Measurements from ENCODE around the gene GPR156. TPM values are rescaled to one million over a fixed set of nuclear protein-coding genes. Genes with fewer than 3 reads are reported as not detected.

Gene GPR156
- total RNA-seq, 4 donors from 2014 or later: 0.46 to 0.79 (median 0.62) TPM

DNA sequence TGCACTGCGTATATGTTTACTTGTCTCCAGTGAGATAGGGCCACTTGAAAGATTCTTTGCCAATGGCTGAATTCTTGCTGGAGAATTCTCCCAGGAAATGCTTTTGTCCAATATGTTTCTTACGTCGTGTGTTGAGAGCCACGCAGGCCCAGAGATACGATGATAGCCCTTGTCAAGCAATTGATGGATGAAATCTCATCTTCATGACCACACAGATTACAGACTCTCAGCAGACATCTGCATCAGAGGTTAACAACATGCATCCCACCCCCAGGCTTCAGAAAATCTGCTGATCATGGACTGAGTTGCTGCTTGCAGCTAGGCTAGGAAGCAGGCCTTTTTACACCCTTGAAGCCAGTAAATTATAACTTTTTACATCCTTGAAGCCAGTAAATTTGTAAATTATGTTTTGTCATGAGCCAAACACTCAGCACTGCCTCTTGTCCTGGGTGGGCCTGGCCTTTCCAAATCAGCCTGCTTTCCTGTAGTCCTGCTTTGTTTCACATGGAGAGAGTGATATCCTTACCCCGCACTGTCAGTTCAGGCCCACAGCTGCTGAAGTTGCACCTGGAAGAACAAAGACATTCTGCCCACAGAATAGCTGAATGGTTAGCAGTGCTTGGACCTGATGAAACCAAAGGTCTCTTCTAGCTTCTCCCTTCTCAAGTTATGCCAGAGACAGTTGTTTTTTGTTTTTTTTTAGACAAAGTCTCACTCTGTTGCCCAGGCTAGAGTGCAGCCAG, 84.4 kb downstream of the GPR156 start:
- ATAC-seq (ENCODE audit: low FRiP score) (no peak), DNase-seq (ENCODE audit: low spot score) (no peak)
- TF ChIP-seq, protein P1, sequence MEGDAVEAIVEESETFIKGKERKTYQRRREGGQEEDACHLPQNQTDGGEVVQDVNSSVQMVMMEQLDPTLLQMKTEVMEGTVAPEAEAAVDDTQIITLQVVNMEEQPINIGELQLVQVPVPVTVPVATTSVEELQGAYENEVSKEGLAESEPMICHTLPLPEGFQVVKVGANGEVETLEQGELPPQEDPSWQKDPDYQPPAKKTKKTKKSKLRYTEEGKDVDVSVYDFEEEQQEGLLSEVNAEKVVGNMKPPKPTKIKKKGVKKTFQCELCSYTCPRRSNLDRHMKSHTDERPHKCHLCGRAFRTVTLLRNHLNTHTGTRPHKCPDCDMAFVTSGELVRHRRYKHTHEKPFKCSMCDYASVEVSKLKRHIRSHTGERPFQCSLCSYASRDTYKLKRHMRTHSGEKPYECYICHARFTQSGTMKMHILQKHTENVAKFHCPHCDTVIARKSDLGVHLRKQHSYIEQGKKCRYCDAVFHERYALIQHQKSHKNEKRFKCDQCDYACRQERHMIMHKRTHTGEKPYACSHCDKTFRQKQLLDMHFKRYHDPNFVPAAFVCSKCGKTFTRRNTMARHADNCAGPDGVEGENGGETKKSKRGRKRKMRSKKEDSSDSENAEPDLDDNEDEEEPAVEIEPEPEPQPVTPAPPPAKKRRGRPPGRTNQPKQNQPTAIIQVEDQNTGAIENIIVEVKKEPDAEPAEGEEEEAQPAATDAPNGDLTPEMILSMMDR (IDR thresholded peaks at IDR 0.05): no peak

GRCh38 chr3:120198305-120198878, 86.6 kb downstream of the GPR156 start:
- ATAC-seq (ENCODE audit: low FRiP score): no peak
- TF ChIP-seq, protein P1 (IDR thresholded peaks at IDR 0.05): no peak
- DNase-seq (ENCODE audit: low spot score): no peak

DNA sequence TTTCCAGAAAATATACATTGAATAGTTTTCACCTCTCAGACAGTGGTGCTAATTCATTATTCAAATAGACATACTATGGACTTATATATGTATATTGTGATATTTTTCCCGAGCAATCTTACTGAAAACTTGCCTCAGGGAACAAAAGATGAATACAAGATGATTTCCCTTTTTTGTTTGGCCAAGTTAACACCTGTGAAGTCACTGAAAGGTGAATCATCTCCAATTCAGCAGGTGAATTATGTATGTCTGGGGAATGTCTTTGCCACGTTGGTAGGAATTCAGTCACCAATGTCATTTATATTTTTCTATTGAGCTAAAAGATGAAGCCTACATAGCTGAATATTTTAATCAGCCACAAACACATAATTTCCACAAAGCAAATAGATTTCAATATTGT, 88.2 kb downstream of the GPR156 start:
- TF ChIP-seq, protein P1 (IDR thresholded peaks at IDR 0.05): no peak
- ATAC-seq (ENCODE audit: low FRiP score) (no peak), DNase-seq (ENCODE audit: low spot score) (no peak)

- TF ChIP-seq, protein P1 (IDR thresholded peaks at IDR 0.05): no peak
- ATAC-seq (ENCODE audit: low FRiP score): no peak
- DNase-seq (ENCODE audit: low spot score): no peak
Measured at GRCh38 chr3:120196333-120196732, 88.7 kb downstream of the GPR156 start.

- ATAC-seq (ENCODE audit: low FRiP score) (no peak), DNase-seq (ENCODE audit: low spot score) (no peak)
- TF ChIP-seq, protein P1 (IDR thresholded peaks at IDR 0.05): no peak
Measured at GRCh38 chr3:120193554-120193953, 91.5 kb downstream of the GPR156 start.

DNA sequence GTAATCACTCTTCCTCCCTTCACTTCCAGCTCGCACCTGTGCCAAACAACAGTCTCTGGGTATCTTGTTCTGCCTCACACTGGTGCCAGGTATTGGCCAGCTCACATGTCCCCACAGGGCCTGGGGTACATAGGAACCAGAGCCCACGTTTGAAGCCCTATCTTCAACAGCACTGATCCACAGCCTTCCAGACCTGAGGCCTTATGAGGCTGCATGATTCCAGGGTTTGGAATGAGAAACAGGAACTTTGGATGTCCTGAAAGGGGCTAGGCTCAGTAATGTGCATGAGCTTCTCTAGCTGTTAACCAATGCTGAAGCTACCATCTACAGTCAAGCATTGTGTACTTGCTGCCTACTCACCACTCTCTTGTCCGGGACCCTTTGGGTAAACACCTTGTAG, 92.4 kb downstream of the GPR156 start:
- TF ChIP-seq, protein P1 (IDR thresholded peaks at IDR 0.05): no peak
- DNase-seq (ENCODE audit: low spot score) (no peak), ATAC-seq (ENCODE audit: low FRiP score) (no peak)

GRCh38 chr3:120192159-120192558, 92.9 kb downstream of the GPR156 start:
- no peak for DNase-seq (ENCODE audit: low spot score)
- ATAC-seq (ENCODE audit: low FRiP score): no peak

More at GRCh38 chr3:120192159-120192558, 92.9 kb downstream of the GPR156 start:
- TF ChIP-seq, protein P1 (IDR thresholded peaks at IDR 0.05): no peak
